Panc1 (cell line): Measurements from ENCODE around the gene POU2F2.

Experiments
- POLR2AphosphoS5 ChIP-seq: IDR thresholded peaks from 2 replicates; pipeline ENCODE4 v1.6.1; 2012; ENCODE audit warnings: mild to moderate bottlenecking, low read depth, low read length, moderate library complexity
- REST ChIP-seq, 2 experiments: IDR thresholded peaks; 2 replicates each; pipeline ENCODE4 v1.6.1; 2011 to 2012; ENCODE audit warnings: low read depth in 2 of 2, control low read depth in 1 of 2, low read length in 1 of 2, mild to moderate bottlenecking in 1 of 2, moderate library complexity in 1 of 2; ENCODE audit not compliant: insufficient read depth in 1 of 2
- SIN3A ChIP-seq: IDR thresholded peaks from 2 replicates; pipeline ENCODE4 v1.6.1; 2012; ENCODE audit warnings: low read depth, mild to moderate bottlenecking, low read length, moderate library complexity, borderline replicate concordance; ENCODE audit not compliant: insufficient read depth
- TCF7L2 ChIP-seq: IDR thresholded peaks from 2 replicates; pipeline ENCODE4 v1.6.1; 2011; ENCODE audit warnings: mild to moderate bottlenecking, low read depth, low read length, inconsistent platforms
- TF ChIP-seq, protein P1 (sequence below): fragments of 450-650 bp; IDR thresholded peaks from 2 replicates; pipeline ENCODE4 v1.5.1; 2017; ENCODE audit warnings: mild to moderate bottlenecking

- TF ChIP-seq, protein P1, sequence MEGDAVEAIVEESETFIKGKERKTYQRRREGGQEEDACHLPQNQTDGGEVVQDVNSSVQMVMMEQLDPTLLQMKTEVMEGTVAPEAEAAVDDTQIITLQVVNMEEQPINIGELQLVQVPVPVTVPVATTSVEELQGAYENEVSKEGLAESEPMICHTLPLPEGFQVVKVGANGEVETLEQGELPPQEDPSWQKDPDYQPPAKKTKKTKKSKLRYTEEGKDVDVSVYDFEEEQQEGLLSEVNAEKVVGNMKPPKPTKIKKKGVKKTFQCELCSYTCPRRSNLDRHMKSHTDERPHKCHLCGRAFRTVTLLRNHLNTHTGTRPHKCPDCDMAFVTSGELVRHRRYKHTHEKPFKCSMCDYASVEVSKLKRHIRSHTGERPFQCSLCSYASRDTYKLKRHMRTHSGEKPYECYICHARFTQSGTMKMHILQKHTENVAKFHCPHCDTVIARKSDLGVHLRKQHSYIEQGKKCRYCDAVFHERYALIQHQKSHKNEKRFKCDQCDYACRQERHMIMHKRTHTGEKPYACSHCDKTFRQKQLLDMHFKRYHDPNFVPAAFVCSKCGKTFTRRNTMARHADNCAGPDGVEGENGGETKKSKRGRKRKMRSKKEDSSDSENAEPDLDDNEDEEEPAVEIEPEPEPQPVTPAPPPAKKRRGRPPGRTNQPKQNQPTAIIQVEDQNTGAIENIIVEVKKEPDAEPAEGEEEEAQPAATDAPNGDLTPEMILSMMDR, result no peak
- TF ChIP-seq REST (IDR thresholded peaks at IDR 0.05; ENCODE audit: insufficient read depth in 1 of 2, low read depth in 2 of 2, low read length in 1 of 2), result no peak
- no peak for TF ChIP-seq POLR2AphosphoS5
- TF ChIP-seq SIN3A, result no peak
- TF ChIP-seq TCF7L2, result no peak
Observed at GRCh38 chr19:42053037-42053935, 79.0 kb downstream of the POU2F2 start.
